Karpas-422 (cell line): ENCODE measurements around the gene SCN8A. TPM values are rescaled to one million over a fixed set of nuclear protein-coding genes. Genes with fewer than 3 reads are reported as not detected.

ENCODE experiments used
- DNase-seq: peaks from one replicate; pipeline ENCODE4 v3.0.0-alpha.2; 2015
- H2AFZ ChIP-seq: fragments of 200-600 bp; sonication (generic); 2 replicates; pipeline ENCODE4 v1.6.1; 2014; ENCODE audit warnings: antibody characterized with exemption, low read length, mixed read lengths
- H3K27ac ChIP-seq: fragments of 200-600 bp; sonication (generic); 2 replicates; pipeline ENCODE4 v1.5.1; 2014; ENCODE audit warnings: mild to moderate bottlenecking, low read length, moderate library complexity
- H3K27me3 ChIP-seq: fragments of 200-600 bp; sonication (generic); 2 replicates; pipeline ENCODE4 v1.6.1; 2014; ENCODE audit warnings: low read length, mixed read lengths
- H3K36me3 ChIP-seq: fragments of 200-600 bp; sonication (generic); 2 replicates; pipeline ENCODE4 v1.6.1; 2014; ENCODE audit warnings: low read length, mixed read lengths; ENCODE audit not compliant: insufficient read depth
- H3K4me1 ChIP-seq: fragments of 200-600 bp; sonication (generic); 2 replicates; pipeline ENCODE4 v1.6.1; 2014; ENCODE audit warnings: mild to moderate bottlenecking, low read length, mixed read lengths
- H3K4me2 ChIP-seq: fragments of 200-600 bp; sonication (generic); 2 replicates; pipeline ENCODE4 v1.6.1; 2014; ENCODE audit warnings: low read length, low read depth, mild to moderate bottlenecking; ENCODE audit not compliant: poor library complexity, severe bottlenecking
- H3K4me3 ChIP-seq: fragments of 200-600 bp; sonication (generic); 2 replicates; pipeline ENCODE4 v1.5.1; 2014; ENCODE audit warnings: mild to moderate bottlenecking, antibody characterized with exemption, low read length, mixed read lengths
- H3K79me2 ChIP-seq: fragments of 200-600 bp; sonication (generic); 2 replicates; pipeline ENCODE4 v1.6.1; 2014; ENCODE audit warnings: mild to moderate bottlenecking, low read length, mixed read lengths
- H3K9ac ChIP-seq: fragments of 200-600 bp; sonication (generic); 2 replicates; pipeline ENCODE4 v1.6.0; 2014; ENCODE audit warnings: low read length
- H3K9me2 ChIP-seq: fragments of 200-600 bp; sonication (generic), shearing (Covaris generic); replicated peaks from 2 replicates; pipeline ENCODE4 v1.6.0; 2014; ENCODE audit warnings: mild to moderate bottlenecking, low read length, moderate library complexity; ENCODE audit not compliant: insufficient read depth
- H3K9me3 ChIP-seq: fragments of 300-700, 200-600 bp; sonication (generic); 2 replicates; pipeline ENCODE4 v1.6.1; 2014; ENCODE audit warnings: low read length, mixed read lengths
- H4K20me1 ChIP-seq: fragments of 200-600 bp; sonication (generic); 2 replicates; pipeline ENCODE4 v1.6.1; 2014; ENCODE audit warnings: mild to moderate bottlenecking, antibody characterized with exemption, low read length, low read depth; ENCODE audit not compliant: insufficient read depth
- total RNA-seq: library from RNA; depleted of rRNA; stranded (reverse); fragments of >200 nt; shearing (Covaris generic); gene quantifications from 2 replicates; pipeline ENCODE4 v1.2.3, GENCODE V29; 2014; ENCODE audit warnings: low replicate concordance

The SCN8A gene
- total RNA-seq, 1 experiment from 2014 or later = 0.11 TPM

GRCh38 chr12:51848326-51848727 lies 257.3 kb downstream of the SCN8A start, which contains the start of gene FIGNL2:
Gene FIGNL2 (minus strand): TSS chr12:51848718. CDS start chr12:51822413, 26,305 bp downstream.
- no peaks in the 10 kb centered on the region for H3K9me2 ChIP-seq
- H3K9ac ChIP-seq = no peak within 1 kb of the TSS
- H2AFZ ChIP-seq = no peak within 1 kb of the TSS
- no peak for DNase-seq
- H3K36me3 ChIP-seq = no peaks in the 10 kb centered on the region
- no peak within 1 kb of the TSS for H3K4me3 ChIP-seq
- no peaks in the 10 kb centered on the region for H3K4me1 ChIP-seq
- H3K4me2 ChIP-seq = no peak within 1 kb of the TSS
- no peaks in the 10 kb centered on the region for H3K79me2 ChIP-seq
- H3K27me3 ChIP-seq = no peaks in the 10 kb centered on the region
- H4K20me1 ChIP-seq = no peaks in the 10 kb centered on the region
- no peak within 1 kb of the TSS for H3K27ac ChIP-seq
- H3K9me3 ChIP-seq = no peaks in the 10 kb centered on the region

- Histone ChIP-seq H3K27ac (no peak overlapping the region), H3K27me3 (no peaks in the 10 kb centered on the region), H3K9me2 (no peaks in the 10 kb centered on the region), H3K4me2 (no peak overlapping the region), H4K20me1 (no peaks in the 10 kb centered on the region), H3K9me3 (no peaks in the 10 kb centered on the region), H2AFZ (no peak overlapping the region), H3K36me3 (no peaks in the 10 kb centered on the region), H3K4me3 (no peak overlapping the region), H3K79me2 (no peaks in the 10 kb centered on the region), H3K4me1 (no peaks in the 10 kb centered on the region), H3K9ac (no peak overlapping the region)
- no peak for DNase-seq
Observed at GRCh38 chr12:51848841-51849735, 258.1 kb downstream of the SCN8A start.

GRCh38 chr12:51850081-51850964 lies 259.3 kb downstream of the SCN8A start:
- no peak overlapping the region for H3K27ac ChIP-seq
- H3K36me3 ChIP-seq = no peaks in the 10 kb centered on the region
- H3K4me3 ChIP-seq = no peak overlapping the region
- no peaks in the 10 kb centered on the region for H3K79me2 ChIP-seq
- no peak for DNase-seq
- no peaks in the 10 kb centered on the region for H4K20me1 ChIP-seq
- H3K9me2 ChIP-seq = no peaks in the 10 kb centered on the region
- no peak overlapping the region for H2AFZ ChIP-seq
- no peaks in the 10 kb centered on the region for H3K9me3 ChIP-seq
- H3K9ac ChIP-seq = no peak overlapping the region
- H3K4me1 ChIP-seq = no peaks in the 10 kb centered on the region
- H3K4me2 ChIP-seq = no peak overlapping the region
- H3K27me3 ChIP-seq = no peaks in the 10 kb centered on the region

GRCh38 chr12:51850965-51851299 lies 259.9 kb downstream of the SCN8A start:
- Histone ChIP-seq H2AFZ (no peak overlapping the region), H3K79me2 (no peaks in the 10 kb centered on the region), H3K36me3 (no peaks in the 10 kb centered on the region), H3K27ac (no peak overlapping the region), H3K4me1 (no peaks in the 10 kb centered on the region), H3K9me3 (no peaks in the 10 kb centered on the region), H3K4me3 (no peak overlapping the region), H3K27me3 (no peaks in the 10 kb centered on the region), H3K9ac (no peak overlapping the region), H3K4me2 (no peak overlapping the region), H4K20me1 (no peaks in the 10 kb centered on the region), H3K9me2 (no peaks in the 10 kb centered on the region)
- DNase-seq = no peak

GRCh38 chr12:51851413-51852124 lies 260.5 kb downstream of the SCN8A start:
- Histone ChIP-seq H3K79me2 (no peaks in the 10 kb centered on the region), H3K4me3 (no peak overlapping the region), H3K9me3 (no peaks in the 10 kb centered on the region), H3K4me1 (no peaks in the 10 kb centered on the region), H3K9me2 (no peaks in the 10 kb centered on the region), H3K27me3 (no peaks in the 10 kb centered on the region), H2AFZ (no peak overlapping the region), H4K20me1 (no peaks in the 10 kb centered on the region), H3K9ac (no peak overlapping the region), H3K36me3 (no peaks in the 10 kb centered on the region), H3K27ac (no peak overlapping the region), H3K4me2 (no peak overlapping the region)
- DNase-seq = no peak

- Histone ChIP-seq H3K4me1 (no peaks in the 10 kb centered on the region), H3K27me3 (no peaks in the 10 kb centered on the region), H3K9ac (no peak overlapping the region), H3K4me2 (no peak overlapping the region), H3K4me3 (no peak overlapping the region), H3K9me3 (no peaks in the 10 kb centered on the region), H3K36me3 (no peaks in the 10 kb centered on the region), H4K20me1 (no peaks in the 10 kb centered on the region), H3K27ac (no peak overlapping the region), H3K9me2 (no peaks in the 10 kb centered on the region), H3K79me2 (no peaks in the 10 kb centered on the region), H2AFZ (no peak overlapping the region)
- no peak for DNase-seq
Observed at GRCh38 chr12:51852404-51853137, 261.5 kb downstream of the SCN8A start.

GRCh38 chr12:51855586-51856428 lies 264.8 kb downstream of the SCN8A start:
- no peaks in the 10 kb centered on the region for H3K27me3 ChIP-seq
- H3K9me2 ChIP-seq = no peaks in the 10 kb centered on the region
- no peak overlapping the region for H3K9ac ChIP-seq
- H3K4me1 ChIP-seq = no peaks in the 10 kb centered on the region
- H3K4me2 ChIP-seq = no peak overlapping the region
- H4K20me1 ChIP-seq = no peaks in the 10 kb centered on the region
- no peaks in the 10 kb centered on the region for H3K9me3 ChIP-seq
- H3K79me2 ChIP-seq = no peaks in the 10 kb centered on the region
- H3K27ac ChIP-seq = no peak overlapping the region
- H2AFZ ChIP-seq = no peak overlapping the region
- H3K4me3 ChIP-seq = no peak overlapping the region
- H3K36me3 ChIP-seq = no peaks in the 10 kb centered on the region
- no peak for DNase-seq
